H1 (cell line): ENCODE results near the gene GYS2.

Experiments used
- BRCA1 ChIP-seq: IDR thresholded peaks from 2 replicates; pipeline ENCODE4 v1.6.1; 2012; ENCODE audit warnings: low read depth, low read length, improper control_type of control experiment
- CTCF ChIP-seq, 3 experiments: IDR thresholded peaks; 1 replicate in 2 of 3; 2 replicates in 1 of 3; pipeline versions ENCODE4 v1.5.1 to v1.6.1; 2011; ENCODE audit warnings: low read length in 3 of 3, mild to moderate bottlenecking in 3 of 3, inconsistent platforms in 2 of 3, low read depth in 1 of 3, moderate library complexity in 1 of 3; ENCODE audit not compliant: insufficient read depth in 1 of 3; ENCODE audit errors: control extremely low read depth in 1 of 3
- EGR1 ChIP-seq: IDR thresholded peaks from 2 replicates; pipeline ENCODE4 v1.6.1; 2011; ENCODE audit warnings: low read depth, low read length, borderline replicate concordance
- HDAC6 ChIP-seq: IDR thresholded peaks from one replicate; pipeline ENCODE4 v1.7.1; 2012; ENCODE audit warnings: low read depth, mild to moderate bottlenecking, inconsistent platforms, low read length, moderate library complexity
- MAX ChIP-seq: IDR thresholded peaks from 2 replicates; pipeline ENCODE4 v1.6.1; 2012; ENCODE audit warnings: inconsistent platforms
- POLR2A ChIP-seq, 2 experiments: IDR thresholded peaks; 1 replicate in 1 of 2; 2 replicates in 1 of 2; pipeline ENCODE4 v1.6.1; 2011; ENCODE audit warnings: low read depth in 2 of 2, low read length in 2 of 2, mild to moderate bottlenecking in 2 of 2; ENCODE audit errors: control extremely low read depth in 1 of 2
- SUZ12 ChIP-seq: fragments of 200-600 bp; sonication (generic); IDR thresholded peaks from 2 replicates; pipeline ENCODE4 v1.6.1; 2012; ENCODE audit warnings: mild to moderate bottlenecking, inconsistent platforms, low read length, moderate library complexity, mixed read lengths
- YY1 ChIP-seq: IDR thresholded peaks from 2 replicates; pipeline ENCODE4 v1.6.1; 2011; ENCODE audit warnings: low read depth, mild to moderate bottlenecking, low read length

- TF ChIP-seq POLR2A (IDR thresholded peaks at IDR 0.05; ENCODE audit: control extremely low read depth in 1 of 2, low read depth in 2 of 2, low read length in 2 of 2) (no peak), BRCA1 (no peak), HDAC6 (no peak), MAX (no peak), SUZ12 (no peak), YY1 (no peak), EGR1 (no peak), CTCF (IDR thresholded peaks at IDR 0.05; ENCODE audit: control extremely low read depth in 1 of 3, insufficient read depth in 1 of 3, low read depth in 1 of 3, low read length in 3 of 3) (no peak)
These were observed 66.5 kb downstream of the GYS2 start for GRCh38 chr12:21538061-21538653.
